IPS-NIHi11 (cell line): ENCODE measurements around the gene SLC25A36.
A peak's percentile ranks its signal among the peaks of the same experiment; 100 is the strongest.

Source experiments
- DNase-seq: peaks from one replicate; pipeline ENCODE4 v3.0.0; 2012; ENCODE audit warnings: mixed read lengths, low spot score

SLC25A36 gene, protein sequence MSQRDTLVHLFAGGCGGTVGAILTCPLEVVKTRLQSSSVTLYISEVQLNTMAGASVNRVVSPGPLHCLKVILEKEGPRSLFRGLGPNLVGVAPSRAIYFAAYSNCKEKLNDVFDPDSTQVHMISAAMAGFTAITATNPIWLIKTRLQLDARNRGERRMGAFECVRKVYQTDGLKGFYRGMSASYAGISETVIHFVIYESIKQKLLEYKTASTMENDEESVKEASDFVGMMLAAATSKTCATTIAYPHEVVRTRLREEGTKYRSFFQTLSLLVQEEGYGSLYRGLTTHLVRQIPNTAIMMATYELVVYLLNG

DNA sequence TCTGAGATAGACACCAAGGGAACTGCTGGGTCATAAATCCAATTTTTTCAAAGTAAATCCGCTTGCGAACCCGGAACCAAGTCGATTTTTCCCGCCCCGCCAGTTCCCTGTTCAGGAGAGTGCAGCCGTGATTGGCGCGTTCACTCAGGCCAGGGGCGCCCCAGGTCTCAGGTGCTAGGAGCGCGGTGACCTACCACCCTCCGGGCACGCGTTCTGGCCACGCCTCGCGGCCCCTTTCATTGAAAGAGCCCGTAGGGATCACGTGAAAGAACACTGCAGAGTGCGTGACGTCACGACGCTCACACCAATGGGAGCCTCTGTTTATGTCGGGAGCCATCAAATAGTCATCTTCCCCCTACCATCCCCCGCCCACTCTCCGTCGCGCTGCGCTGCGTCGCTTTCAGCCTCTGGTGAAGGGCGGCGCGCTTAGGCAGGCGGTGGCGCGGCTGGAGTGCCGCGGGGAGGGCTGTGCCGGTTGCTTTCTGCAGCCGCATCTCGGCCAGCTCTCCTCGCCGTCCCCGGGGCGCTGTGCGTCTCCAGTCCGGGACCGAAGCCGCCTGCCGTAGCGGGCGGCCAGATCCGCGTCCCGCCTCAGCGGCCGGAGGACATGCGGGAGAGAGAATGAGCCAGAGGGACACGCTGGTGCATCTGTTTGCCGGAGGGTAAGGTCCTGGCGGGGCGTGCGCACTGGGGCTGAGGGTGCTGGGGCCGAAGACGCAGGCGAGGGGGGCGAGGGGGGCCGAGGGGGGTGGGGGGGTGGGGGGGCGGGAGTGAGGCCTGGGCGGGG lies at the start of gene SLC25A36:
Gene SLC25A36, plus strand, starts transcription at position 403 of the 787 bp plus-strand sequence. Its CDS starts 219 bp downstream, at position 622.
- DNase-seq: peak; percentile 93

DNA sequence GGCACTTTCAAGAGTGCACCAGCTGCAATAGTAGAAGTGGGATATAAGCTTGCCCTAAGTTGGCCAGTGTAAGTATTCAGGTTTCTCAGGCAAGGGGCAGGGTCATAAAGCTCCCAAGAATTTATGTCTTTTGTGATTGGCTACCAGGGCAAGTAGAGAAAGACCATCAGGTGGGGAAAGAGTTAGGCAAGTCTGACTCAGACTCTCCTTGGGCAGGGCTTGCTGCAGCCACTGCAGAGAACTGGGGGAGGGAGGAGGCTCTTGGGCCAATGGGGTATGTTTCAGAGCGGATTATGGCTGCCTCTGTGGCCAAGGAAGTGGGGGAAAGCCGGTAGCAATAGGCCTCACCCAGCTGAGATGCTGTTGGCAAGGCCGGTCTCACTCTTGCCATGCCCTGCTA lies 44.6 kb upstream of the SLC25A36 start:
- DNase-seq: no peak

DNA sequence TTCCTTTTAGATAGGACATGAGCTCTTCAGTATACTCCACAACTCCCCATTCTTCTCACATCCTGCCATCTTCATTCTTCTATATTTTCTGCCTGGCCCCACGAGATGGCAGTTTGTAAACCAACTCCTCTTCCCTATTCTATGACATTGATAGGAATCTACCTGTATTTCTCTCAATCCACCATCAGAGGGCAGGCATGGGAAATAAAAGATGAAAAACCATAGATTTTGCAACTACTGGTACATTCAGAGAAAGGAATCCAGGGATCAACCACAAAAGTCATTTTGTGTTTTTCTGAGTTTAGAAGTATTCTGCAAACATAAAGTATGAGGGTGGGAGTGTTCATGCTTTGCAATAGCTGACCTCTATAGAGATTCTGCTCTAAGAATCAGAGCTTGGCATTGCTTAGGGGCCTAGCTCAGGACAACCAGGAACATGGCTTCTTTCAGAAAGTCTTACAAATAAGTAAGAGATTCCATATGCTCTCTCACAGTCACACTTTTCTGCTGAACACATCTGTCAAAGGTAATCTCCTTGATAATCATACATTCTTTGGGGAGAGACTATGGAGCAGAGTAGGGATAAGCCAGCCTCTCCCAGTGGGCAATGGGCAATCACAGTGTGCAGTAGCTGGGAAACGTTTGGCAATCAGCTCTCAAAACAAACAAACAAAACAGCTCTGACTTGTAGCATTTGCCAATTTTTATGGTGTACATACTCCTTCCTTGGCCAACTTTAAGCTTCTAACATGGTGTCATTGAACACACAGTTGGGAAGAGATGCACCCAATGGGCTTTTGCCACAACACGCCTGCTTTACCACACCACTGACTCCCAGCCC lies 43.1 kb upstream of the SLC25A36 start:
- peak; percentile 55 for DNase-seq

DNA sequence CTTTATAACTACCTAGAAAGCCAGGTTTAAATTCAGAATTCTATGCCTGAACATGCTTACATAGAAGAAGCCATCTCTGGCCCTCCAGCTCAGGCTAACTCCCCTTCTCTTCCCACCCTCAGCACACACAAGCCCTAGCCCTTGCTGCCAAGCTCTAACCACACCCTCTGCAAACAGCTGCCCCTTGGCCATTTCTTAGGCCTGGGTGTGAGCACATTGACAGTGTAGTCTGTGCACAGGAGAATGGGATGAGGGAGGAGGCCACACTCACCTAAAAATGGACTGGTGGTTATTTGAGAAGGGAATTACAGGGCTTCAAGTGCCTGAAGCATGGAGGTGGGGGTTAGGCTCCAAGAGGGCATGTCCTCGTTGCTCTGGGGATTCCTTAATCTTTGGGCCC lies 42.3 kb upstream of the SLC25A36 start:
- no peak for DNase-seq

DNA sequence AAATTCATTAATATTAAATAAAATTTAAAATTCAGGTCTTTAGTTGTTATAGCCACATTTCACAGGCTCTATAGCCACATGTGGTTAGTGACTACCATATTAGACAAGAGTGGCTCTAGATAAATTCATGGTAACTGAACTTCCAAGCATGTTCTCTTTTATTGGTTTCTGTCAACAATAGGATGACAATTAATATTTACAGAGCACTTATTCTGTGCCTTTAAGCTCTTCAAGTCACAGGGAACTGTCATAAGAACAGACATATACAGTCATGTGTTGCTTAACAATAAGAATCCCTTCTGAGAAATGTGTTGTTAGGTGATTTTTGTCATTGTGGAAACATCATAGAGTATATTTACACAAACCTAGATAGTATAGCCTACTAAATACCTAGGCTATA lies 38.8 kb upstream of the SLC25A36 start:
- no peak for DNase-seq

DNA sequence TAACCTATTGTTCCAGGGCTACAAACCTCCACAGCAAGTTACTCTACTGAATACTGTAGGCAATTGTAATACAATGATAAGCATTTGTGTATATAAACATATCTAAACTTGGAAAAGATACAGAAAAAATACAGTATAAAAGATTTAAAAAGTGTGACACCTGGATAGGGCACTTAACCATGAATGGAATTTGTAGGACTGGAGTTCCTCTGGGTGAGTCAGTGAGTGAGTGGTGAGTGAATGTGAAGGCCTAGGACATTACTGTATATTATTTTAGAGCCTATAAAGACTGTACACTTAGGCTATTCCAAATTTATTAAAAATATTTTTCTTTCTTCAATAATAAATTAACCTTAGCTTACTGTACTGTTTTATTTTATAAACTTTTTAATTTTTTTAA lies 38.4 kb upstream of the SLC25A36 start:
- DNase-seq: no peak

DNA sequence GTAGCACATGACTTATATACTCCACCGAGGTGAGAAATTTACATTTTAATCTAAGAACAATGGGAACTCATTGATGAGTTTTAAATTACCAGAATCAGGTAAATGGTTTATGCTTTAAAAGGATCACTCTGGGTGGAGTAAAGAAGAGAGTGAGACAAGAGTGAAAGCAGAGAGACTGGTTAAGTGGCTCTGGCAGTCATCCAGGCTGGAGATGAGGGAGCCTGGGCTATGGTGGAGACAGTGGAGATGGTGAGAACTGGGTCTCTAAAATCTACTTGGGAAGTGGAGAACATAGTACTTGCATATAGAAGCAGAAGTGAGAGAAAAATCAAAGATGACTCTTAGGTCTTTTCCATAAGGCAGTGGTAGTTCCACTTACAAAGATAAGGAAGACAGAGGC lies 37.1 kb upstream of the SLC25A36 start:
- DNase-seq: no peak

DNA sequence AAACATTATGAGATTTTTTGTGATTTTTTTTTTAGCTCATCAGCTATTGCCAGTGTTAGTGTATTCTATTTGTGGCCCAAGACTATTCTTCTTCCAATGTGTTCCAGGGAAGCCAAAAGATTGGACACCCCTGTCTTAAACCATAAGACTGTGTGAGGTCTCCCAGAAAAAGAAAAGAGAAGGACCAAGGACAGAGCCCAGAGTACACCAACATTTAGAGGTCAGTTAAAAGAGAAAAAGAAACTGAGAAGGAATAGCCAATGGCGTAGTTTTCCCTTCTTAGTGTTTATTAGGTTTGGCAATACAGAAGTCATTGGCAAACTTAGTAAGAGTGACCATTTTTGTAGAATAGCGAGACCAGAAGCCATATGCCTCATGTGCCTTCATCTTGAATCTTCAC lies 36.1 kb upstream of the SLC25A36 start:
- DNase-seq: no peak

DNA sequence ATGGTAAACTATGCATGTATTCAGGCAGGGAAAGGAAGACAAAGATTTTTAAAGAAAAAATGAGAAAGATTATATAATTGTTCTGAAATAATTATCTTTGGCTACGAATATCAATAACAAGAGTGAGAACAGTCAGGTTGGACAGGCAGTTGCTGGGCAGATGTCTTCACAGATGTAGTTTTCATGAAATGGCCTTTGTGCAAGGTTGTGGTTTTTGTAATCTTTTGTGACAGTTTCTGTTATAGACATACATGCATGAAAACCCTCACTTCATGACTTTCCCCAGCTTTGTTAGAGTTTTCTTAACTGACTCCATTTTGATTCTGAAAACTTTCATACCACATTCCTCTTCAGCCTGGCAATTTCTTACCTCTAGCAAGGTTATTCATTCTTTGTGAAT lies 34.9 kb upstream of the SLC25A36 start:
- DNase-seq: no peak

DNA sequence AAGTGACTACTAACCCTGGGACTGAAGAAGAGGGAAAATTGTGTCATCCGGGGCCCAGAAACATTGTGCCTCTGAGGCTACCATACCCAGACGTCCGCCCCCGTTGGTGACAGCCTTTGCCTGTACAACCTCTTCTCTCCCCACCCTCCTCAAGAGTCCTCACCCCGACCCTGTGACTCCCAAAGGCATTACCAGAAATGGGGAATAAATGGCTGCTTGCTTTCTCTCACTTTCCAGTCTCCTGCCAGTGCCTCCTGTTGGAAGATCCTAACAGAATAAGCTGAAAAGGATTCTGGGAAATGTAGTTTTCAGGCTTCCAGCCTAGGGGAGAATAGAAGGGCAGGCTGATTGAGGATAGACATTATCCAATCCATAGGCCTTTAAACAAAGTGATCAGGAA lies 30.8 kb upstream of the SLC25A36 start:
- peak; percentile 59 for DNase-seq

DNA sequence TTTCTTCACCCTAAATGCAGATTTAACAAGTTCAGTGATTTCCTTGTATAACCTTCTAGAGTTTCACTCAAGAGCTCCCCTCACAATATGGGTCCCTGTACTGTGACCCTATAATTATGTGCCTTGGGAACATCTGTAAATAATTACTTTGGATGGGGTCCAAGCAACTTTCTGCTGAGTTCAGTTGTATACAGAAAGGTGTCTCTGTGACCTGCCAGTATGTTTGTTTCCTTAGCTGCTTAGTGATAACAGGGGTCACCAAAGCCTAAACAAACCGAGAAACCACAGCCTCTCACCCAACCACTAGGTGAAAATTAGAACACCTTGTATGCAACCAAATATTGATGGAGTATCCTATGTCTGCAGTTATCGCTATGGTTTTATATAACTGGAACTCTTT lies 29.8 kb upstream of the SLC25A36 start:
- DNase-seq: no peak

DNA sequence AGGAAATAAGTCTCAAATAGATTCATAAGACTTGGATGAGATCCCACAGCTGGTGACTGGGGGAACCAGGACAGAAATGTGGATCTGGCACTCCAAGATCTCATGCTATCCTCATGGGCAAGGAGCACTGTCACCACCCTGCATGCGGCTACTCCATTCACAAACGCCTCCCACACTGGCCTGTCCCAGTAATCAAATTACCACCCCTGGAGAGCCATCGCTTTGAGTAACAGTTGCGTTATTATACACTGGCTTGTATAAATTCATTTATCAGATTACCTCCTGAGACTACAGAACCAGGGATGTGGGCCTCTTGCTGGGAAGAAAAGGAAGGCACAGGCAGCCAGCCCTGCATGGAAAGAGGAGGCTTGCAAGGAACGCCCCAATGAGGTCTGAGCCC lies 27.9 kb upstream of the SLC25A36 start:
- DNase-seq: no peak

DNA sequence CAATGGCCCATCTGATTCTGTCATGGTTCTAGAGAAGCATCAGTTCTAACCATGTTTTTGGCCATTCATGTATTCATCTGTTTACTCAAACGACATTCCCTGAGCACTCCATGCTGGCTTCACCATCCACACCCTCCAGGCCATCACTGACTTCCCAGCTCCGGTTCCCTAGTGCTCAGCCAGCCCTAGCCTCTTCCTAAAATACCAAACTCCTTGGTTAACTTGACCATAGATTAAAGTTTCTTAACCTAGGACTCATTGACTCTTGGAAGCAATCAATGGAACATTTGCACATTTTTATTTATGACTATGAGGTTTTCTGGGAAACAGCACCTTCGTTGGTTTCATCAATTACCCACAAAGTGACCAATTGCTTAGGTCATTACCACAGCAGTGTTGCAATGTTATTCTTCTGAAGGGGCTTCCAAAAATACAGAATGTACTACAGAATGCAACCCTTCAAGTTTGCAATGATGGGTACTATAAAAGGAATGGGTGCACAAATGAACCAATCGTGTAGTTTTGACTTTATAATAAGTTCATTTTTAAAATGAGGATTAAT lies 27.2 kb upstream of the SLC25A36 start:
- DNase-seq: no peak

DNA sequence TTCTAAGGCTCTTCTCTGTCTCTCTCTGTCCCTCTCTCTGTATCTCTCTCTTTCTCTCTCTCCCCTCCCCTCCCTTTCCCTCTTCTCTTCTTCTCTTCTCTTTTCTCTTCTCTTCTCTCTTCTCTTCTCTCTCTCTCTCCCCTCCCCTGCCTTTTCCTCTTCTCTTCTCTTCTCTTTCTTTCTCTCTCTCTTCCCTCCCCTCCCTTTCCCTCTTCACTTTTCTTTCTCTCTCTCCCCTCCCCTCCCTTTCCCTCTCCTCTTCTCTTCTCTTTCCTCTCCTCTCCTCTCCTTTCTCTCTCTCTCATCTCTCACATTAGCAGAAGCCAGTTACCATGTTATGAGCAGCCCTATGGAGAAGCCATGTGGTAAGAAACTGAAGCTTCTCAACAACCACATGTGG lies 25.0 kb upstream of the SLC25A36 start:
- no peak for DNase-seq

DNA sequence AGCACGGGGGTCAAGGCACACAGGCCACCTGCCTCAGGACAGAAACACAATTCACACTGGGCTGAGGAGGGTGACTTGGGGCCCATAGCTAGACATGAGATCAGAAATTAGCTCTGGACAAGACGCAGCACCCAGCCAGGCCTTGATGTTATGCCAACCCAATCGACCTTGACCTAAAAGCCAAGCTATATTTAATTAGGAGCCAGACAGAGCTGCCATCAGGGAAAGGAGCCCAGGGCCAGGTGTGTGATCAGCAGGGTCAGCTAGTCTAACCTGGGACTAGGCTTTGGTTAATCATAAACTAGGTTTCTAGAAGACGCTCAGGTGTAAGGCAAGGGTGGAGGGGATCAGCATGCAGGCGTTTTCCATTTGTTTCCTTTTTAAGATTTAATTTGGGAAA lies 23.9 kb upstream of the SLC25A36 start:
- no peak for DNase-seq

DNA sequence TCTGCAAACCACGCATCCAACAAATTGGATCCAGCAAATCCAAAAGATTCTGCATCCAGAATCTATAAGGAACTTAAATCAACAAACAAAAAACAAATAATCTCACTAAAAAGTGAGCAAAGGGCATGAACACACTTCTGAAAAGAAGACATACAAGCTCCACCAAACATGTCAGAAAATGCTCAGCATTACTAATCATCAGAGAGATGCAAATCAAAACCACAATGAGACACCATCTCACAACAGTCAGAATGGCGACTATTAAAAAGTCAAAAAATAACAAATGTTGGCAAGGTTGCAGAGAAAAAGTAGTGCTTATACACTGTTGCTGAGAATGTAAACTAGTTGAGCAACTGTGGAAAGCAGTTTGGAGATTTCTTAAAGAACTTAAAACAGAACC lies 21.6 kb upstream of the SLC25A36 start:
- DNase-seq: no peak

DNA sequence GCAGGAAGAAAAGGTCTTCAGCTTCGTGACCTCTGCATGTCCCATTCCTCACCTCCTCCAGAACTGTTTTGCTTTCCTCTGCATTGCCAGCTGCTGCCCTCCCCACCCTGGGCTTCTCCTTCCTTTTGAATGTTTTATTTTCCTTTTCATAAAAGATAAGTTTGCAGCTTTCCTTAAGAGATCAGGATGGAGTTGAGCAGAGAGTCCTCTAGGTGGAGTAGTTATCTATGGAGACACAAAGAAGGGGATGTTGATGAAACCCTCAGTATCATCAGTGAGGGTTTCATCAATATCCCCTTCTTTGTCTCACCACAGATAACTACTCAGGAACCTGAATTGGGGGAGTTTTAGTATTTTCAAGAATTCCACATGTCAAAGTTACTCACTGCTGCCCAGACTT lies 19.0 kb upstream of the SLC25A36 start:
- DNase-seq: peak; percentile 62

DNA sequence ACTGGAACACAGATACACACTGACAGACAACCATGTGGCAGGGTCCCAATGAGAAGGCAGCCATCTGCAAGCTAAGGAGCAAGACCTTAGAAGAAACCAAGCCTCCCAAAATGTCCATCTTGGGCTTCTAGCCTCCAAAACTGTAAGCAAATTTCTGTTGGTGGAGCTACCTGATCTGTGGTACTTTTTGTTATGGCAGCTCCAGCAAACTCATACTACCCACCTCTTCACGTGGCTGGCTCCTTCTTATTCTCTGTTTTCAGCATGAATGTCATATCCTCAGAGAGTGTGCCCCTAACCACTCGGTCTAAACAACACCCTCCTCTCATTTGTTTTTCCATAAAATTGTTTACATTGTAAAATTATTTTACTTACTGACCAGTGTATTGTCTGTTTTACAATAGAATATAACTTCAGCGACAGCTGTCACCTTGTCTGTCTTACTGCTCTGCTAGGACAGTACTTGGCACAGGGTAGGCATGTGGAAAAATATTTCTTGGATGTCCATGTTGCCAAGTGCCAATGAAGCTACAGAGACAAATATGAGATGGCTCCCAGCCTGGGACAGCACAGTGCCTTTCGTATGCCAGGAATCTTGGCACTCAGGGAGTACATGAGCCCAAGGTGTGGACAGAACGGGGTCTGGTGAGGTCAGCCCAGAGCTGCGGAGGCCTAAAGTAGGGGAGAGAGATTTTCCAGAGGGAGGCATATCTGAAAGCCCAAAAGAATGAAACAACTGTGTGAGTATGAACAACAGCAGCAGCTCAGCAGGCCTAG lies 17.4 kb upstream of the SLC25A36 start:
- DNase-seq: no peak

DNA sequence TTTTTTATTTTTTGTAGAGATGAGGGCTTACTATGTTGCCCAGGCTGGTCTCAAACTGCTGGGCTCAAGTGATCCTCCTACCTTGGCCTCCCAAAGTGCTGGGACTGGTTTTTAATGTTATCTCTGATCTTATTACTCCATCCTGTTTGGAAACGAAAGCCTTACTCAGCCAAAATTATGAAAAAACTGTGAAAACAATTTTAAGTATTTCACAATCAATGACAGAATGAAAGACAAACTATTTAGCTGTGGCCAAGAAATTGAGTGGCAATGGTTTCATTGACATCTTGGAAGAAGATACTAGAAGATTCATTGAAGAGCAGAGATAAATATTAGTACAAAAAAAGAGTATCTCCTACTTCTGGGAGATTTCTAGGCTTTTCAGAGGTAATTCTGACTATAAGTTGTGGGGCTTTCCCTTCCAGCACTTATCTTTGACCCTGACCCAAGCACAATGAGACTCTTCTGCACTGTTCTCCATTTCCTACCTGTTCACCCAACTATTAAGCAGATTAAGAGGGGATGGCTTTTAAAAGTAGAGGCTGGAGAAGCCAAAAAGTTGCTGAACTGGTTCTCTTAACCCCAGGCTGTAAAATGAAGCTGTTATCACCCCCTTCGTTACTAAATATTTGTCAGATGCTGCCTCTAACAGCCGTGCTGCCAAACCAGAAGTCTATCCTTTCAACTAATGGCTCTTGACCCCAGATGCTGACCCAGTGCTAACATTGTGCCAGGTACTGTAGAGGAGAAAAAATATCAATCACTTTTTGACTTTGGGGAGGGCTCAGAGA lies 14.2 kb upstream of the SLC25A36 start:
- DNase-seq: no peak

DNA sequence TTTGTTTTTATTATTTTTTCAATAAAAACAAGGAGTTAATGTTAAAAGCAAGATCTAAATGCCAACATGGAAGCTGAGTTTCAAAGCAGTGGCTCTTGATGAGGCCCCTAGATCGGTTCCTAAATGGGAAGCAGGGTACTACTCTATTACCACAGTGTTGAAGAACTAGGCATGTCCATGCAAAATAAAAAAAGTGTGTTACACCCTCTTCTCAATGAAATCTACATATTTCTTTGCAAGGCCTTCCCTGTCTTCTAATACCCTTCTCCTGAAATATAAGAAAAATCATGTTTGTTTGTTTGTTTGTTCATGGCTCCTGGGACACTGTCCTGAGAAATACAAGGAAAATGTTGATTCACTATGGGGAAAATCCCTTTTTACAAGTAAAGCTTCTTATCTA lies 12.2 kb upstream of the SLC25A36 start:
- DNase-seq: no peak

DNA sequence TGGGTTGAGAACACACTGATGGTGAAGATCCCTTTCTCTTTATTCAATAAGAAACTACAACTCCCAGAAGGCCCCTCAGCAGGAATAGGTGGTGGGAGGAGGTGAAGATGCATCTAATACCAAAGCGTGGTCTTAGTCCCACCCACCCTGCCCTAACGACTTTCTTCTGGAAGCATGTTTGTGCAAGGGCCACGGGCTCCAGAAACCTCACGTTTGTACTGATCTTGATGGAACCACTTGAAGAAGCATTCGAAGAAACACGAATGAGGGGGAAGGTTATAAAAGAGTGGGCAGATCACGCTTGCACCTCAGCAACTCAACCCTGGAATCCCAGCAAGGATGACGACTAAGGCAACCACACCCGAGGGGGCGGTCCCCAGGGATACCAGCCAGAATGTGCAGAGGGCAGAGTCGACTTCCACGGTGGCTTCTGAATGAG lies 10.6 kb upstream of the SLC25A36 start:
- DNase-seq: peak; percentile 66
